GM21381 (cell line): ENCODE data around the gene ANK2.
A peak's percentile ranks its signal among the peaks of the same experiment; 100 is the strongest.
"Not testable (repeated sequence)": the region's sequence is repeated elsewhere in the genome, so short reads cannot be mapped to it uniquely, and the experiment has no call there.

ENCODE experiments used
- ATAC-seq: cut with Tn5 transposase; IDR thresholded peaks from one replicate; pipeline ENCODE4 v1.9.1; 2021; ENCODE audit warnings: mild to moderate bottlenecking, moderate library complexity; ENCODE audit not compliant: unreplicated experiment

The ANK2 gene

DNA sequence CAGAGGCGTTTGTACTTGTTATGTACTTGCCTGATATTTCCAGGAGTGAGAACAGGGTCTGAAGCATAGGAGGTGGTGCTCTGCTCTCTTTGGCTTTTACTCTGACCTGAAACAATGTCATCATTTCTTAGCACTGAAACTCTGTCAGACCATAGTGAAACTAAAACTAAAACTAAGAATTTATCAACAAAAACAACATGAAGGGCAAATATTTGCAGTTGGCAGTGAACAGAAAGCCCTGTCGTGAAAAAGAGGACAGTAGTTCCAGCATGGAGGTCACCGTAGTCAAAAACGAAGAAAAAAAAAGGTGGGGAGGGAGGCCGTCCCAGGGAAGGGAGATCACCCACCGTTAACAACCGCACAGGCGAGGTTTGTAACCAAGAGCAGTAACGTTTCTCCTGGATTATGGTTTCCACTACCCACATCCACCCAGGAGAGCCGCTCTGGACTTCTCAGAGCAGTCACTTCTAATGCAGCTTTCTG lies 97.5 kb downstream of the ANK2 start:
- peak; percentile 91 for ATAC-seq

DNA sequence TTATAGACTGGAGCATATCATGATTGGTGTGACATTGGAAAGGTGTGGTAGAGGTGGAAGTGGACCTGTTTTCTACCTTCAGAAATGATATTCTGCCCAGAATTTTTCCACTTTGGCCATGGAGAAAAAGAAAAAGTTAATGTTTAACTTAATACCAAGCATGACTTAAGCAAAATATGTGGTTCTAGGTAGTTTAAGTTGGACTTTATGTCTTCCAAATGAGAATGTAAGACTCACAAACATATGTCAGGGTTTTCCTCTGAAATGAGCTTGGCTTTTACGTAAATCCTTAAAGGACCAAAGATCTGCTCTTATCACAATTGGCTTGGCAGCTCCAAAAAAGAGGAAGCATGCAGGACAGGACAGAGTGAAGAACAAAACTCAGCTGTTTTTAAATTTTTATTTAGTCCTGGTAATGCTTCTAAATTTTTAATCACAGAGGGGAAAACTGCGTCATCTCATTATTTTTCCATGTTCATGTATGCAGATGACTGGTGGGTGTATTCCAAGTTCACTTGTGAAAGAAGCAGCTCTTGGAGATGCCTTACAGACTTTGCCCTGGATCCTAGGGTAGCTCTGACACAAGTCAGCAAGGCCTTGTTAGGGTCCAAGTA lies 98.2 kb downstream of the ANK2 start:
- ATAC-seq = no peak

DNA sequence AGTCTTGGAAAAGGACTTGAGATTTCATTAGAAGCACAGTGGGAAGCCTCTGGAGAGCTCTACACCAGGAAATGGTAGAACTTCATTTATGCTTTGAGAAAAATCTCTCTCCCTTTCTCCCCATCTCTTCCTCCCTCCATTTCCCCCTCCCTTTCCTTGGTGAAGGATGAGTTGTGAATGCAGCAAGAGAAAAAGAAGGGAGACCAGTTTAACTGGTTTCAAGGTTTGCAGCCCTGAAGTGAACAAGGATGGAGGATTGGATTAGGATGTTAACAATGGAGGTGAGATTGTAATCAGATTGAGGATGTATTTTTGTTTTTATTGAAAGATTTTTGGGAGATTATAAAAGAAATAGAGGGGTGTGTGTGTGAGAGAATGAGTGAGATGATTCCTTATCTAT lies 99.5 kb downstream of the ANK2 start:
- ATAC-seq = no peak

DNA sequence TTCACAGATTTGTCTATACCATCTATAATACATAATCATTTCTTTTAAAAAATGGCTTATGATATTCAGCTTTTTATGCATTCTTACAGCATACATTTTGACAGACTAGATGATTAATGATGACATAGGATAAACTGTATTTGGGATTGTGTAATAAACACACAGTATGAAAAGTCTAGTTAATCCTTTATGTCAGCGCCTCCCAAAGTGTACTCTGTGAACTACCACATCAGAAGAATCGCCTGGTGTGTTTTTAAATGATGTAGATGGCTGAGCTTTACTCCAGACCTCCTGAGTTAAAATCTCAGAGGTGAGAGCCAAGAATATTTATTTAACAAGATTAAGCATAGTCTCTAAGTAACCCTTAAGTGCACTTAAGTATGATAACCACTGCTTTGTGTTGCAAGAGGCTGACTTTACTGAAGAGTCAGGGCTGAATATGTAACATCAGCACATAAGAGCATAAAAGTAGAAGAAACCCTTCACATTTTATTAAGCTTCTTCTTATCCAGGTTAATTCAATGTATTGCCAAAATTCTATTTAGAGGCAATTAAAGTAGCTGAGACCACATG lies 104.2 kb downstream of the ANK2 start:
- no peak for ATAC-seq

- ATAC-seq = no peak
These were observed 104.8 kb downstream of the ANK2 start for GRCh38 chr4:113154281-113154680.

- ATAC-seq = no peak
These were observed 107.8 kb downstream of the ANK2 start for GRCh38 chr4:113157086-113157857.

DNA sequence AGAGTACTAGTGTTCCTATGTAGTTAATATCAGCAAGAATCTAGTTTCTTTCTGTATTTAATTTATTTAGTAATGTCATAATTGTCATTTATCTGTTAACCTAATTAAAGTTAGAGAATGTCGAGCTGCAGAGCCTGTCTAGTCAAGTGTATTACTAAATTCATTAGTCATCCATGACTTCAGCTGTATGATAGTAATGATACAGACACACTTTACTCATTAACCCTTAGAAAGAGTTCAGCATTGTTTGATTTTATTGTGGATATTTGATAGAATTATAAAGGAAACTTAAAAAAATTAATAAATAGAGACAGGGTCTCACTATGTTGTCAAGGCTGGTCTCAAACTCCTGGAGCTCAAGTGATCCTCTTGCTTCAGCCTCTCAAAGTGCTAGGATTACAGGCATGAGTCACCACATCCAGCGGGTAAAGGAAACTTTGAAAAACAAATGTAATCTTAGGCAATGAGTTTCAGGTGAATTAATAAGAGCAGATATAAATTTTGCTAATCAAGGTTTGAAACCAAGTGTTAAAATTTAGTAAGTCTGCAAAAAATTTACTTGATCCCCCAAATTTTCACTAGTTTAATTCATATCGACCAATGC lies 110.6 kb downstream of the ANK2 start:
- no peak for ATAC-seq

- ATAC-seq = no peak
These were observed 111.1 kb downstream of the ANK2 start for GRCh38 chr4:113160548-113160947.

GRCh38 chr4:113162089-113162488 lies 112.6 kb downstream of the ANK2 start:
- ATAC-seq = no peak

DNA sequence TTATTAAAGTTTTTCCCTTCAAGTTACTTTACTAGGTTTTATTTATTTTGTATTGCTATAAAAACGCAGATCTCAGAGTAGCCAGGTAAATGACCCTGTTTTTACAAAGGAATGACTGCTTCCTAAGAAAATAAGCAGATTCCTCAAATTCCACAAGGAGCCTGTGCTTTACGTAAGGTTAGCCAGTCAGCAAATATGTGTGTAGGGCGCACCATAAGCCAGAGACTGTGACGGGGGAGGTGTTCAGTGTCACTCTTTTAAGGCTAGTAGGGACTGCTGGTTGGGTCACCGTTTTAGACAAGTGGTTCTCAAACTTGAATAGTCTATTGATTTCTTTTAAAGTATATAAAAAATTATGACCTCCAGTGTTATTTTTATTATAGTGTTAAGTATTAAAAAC lies 119.9 kb downstream of the ANK2 start:
- ATAC-seq = no peak

GRCh38 chr4:113170115-113170804 lies 120.8 kb downstream of the ANK2 start:
- ATAC-seq = no peak

- ATAC-seq = no peak
These were observed 121.5 kb downstream of the ANK2 start for GRCh38 chr4:113170805-113171468.

DNA sequence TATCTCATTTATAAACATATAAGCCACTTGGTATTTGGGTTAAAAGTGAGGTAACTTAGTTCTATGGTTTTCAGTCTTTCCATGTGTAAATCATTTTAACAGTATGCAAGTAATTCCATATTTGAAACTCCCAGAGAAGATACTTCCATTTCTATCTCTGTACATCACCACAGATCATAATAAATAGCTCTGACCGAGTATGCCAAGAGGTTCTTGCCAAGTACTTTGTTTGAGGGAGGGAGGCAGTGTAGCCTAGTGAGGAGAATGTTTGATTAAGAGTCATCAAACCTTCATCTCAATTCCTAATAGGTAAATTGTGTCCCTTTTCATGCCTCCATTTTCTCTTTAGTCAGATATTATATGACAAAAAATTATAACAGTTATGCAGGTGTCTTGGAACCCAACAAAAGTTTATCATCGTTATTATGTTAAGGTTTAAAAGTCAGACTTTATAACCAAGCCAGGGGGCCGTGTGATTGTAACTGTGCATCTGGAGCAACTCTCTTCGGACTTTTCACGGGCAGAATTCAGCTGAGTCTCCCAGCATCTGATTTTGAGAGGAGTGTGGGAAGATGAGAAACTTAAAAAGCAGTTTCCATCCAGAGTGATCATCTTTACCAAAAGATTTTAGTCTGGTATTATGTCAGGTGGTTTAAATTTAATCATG lies 123.8 kb downstream of the ANK2 start:
- no peak for ATAC-seq

DNA sequence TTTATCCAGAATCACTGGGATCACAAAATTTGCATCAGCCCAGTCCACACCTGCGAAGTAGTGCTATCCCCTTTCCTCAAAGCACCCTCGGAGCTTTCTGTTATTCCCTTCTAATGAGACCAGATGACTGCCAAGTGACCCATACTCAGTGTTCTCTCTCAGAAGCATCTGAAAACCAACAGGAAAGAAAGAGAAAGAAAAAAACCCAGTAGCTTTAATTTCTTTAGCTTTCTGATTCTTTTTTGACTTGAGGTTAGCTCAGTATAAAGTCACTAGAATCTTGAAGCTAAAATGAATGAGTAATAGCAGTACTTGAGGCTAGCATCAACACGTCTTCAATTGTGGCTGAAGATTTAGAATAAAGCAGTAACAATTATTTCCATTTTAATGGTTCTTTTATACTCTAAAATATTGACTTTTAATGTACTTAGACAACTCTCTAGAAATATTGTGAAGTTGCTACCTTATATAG lies 124.4 kb downstream of the ANK2 start:
- ATAC-seq = no peak

DNA sequence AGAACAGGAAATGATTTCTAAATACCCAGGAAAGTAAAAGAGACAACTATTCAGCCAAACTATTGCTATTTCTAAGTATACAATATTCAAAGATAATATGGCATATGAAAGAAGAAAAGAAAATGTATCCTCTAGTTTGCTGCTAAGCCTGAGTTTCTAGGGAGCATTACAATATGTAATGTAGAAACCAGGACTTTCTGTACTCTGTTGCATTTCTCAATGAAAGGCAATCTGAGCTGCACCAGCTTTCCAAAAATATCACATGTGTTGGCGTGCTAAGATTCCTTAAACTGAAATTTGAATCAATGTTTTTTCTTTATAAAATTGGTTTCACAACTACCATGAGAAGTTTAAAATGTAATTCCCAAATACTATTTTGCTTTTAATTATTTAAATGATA lies 129.6 kb downstream of the ANK2 start:
- ATAC-seq = no peak

- ATAC-seq = no peak
These were observed 130.5 kb downstream of the ANK2 start for GRCh38 chr4:113179996-113180395.

DNA sequence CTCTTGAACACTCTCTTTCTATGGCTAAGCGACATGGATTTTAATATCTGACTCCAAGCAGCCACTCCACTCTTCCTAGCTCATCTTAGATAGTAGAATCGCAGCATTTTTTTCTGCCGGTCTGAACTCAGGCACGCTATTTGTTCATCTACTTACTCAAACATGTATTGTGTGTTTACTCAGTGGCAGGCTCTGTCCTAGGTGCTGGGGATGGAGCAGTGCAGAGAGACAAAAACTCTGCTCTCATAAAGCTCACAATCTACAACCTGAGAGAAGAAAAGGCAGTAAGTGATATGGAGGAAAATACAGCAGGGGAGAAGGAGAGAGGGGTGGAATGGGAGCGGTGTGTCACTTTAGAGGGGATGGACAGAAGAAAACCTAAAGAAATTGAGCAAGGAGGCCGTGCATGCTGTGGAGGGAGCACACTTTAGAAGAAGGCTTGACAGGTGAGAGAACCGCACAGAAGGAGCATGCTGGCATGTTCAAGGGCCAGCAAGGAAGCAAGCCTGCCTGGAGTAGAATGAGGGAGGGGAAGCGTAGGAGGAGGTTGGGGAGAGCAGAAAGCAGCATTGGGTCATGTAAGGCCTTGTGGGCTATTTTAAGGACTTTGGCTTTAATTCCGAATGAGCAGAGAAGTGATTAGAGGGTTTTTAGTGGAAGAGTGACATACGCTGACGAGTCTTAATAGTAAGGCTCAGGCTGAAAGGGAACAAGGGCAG lies 132.0 kb downstream of the ANK2 start:
- no peak for ATAC-seq

DNA sequence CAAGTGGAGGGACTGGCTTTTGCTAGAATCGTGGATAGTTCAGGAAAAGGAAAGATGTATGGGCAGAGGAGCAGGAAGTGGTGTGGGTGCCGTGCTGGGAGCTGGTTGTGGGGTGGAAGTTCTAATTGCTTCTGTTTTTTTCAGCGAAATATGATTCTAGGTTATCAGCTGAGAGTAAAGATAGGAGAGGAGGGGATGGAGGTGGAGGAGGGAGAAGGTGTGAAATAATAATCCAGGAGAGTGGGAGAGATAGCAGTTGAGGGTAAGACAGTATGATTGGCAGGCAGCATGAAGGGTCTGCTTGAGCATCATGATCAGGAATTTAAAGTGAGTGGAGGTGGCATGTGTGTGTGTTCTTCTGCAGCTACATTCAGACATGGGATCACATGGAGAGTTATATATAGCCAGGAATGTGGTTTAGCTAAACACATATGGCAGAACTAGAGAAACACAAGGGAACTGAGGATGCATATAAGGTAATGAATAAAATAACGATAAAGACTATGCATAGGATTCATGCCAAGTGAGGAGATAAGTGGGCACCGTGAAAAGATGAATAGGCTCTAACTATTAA lies 133.7 kb downstream of the ANK2 start:
- no peak for ATAC-seq

DNA sequence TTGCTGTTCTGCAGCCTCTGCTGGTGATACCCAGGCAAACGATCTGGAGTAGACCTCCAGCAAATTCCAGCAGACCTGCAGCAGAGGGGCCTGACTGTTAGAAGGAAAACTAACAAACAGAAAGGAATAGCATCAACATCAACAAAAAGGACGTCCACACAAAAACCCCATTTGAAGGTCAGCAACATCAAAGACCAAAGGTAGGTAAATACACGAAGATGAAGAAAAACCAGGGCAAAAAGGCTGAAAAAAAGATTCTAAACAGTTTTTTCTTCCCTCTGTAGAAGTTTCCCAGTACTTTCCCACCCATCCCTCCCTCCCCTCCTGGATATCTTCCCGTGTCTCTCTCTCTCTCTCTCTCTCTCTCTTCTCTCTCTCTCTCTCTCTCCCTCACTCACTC lies 136.8 kb downstream of the ANK2 start:
- not testable (repeated sequence) for ATAC-seq
